Measurements from ENCODE around the gene IL1RAP.

- TF ChIP-seq CTCF (IDR thresholded peaks at IDR 0.05) (no peak), ZFX (IDR thresholded peaks at IDR 0.05; ENCODE audit: borderline replicate concordance) (no peak)
Measured at GRCh38 chr3:190586631-190587011, 72.7 kb downstream of the IL1RAP start.
